Suprapubic skin (tissue), 3 donors: ENCODE measurements around the gene S100A9.

Experiments used
- POLR2AphosphoS5 ChIP-seq, 3 donors: sonication (generic); formaldehyde crosslinking; IDR thresholded peaks; one replicate each; pipeline ENCODE4 v1.6.1; 2017; ENCODE audit warnings: antibody characterized with exemption in 3 of 3
- TF ChIP-seq, protein P1 (sequence below), 2 donors: fragments of 200-600 bp in 1 of 2; fragments of 450-650 bp in 1 of 2; sonication (generic) in 1 of 2; IDR thresholded peaks; one replicate each; pipeline ENCODE4 v1.5.1; 2016 to 2019; ENCODE audit warnings: antibody characterized with exemption in 2 of 2, mild to moderate bottlenecking in 1 of 2, moderate library complexity in 1 of 2

DNA sequence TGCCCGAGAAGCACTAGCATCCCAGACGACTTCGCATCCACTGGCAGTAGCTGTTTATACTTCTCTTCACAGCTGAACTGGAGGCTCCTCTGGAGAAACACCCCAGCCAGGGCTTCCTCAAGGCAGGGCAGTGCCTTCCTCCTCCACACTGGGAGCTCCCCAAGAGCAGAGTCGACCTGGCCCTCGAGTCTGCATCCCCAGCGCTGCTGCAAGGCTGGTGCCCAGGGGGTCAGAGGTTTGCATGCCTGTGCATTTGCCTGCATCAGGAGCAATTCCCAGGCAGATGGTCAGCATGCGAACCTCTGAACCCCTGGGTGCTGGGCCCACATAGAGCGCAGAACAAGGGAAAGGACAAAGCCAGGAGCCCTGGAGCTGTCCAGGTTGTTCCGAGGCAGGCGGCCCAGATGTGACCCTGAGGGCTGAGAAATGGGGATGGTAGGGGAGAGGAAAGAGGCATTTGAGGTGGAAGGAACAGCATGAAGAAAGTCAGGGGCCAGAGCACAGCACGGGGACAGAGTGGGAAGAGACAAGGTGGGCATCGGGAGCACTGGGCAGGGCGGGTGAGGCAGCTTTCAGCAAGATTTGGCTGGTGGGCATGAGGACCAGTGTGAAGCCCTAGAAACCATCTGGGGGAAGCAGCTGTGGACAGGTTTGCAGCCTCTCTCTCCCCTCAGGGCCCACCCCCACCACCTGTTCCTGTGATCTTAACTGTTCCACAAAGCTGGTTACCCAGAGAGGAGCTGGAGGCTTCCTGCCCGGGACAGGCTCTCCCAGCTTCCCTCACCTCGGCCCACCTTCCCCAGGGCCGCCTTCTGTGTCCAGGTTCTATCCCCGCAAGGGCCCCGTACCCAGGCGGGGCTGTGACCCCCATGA lies 39.6 kb downstream of the S100A9 start:
- no peak for TF ChIP-seq POLR2AphosphoS5 (IDR thresholded peaks at IDR 0.05)
- TF ChIP-seq, protein P1, sequence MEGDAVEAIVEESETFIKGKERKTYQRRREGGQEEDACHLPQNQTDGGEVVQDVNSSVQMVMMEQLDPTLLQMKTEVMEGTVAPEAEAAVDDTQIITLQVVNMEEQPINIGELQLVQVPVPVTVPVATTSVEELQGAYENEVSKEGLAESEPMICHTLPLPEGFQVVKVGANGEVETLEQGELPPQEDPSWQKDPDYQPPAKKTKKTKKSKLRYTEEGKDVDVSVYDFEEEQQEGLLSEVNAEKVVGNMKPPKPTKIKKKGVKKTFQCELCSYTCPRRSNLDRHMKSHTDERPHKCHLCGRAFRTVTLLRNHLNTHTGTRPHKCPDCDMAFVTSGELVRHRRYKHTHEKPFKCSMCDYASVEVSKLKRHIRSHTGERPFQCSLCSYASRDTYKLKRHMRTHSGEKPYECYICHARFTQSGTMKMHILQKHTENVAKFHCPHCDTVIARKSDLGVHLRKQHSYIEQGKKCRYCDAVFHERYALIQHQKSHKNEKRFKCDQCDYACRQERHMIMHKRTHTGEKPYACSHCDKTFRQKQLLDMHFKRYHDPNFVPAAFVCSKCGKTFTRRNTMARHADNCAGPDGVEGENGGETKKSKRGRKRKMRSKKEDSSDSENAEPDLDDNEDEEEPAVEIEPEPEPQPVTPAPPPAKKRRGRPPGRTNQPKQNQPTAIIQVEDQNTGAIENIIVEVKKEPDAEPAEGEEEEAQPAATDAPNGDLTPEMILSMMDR (IDR thresholded peaks at IDR 0.05): no peak
